H9 (cell line): ENCODE results near the gene TAC1. TPM values are rescaled to one million over a fixed set of nuclear protein-coding genes. Genes with fewer than 3 reads are reported as not detected.
"Not testable (repeated sequence)": the region's sequence is repeated elsewhere in the genome, so short reads cannot be mapped to it uniquely, and the experiment has no call there.

Experiments
- DNase-seq: peaks from one replicate; pipeline ENCODE4 v3.0.0-alpha.2; 2017
- H2AFZ ChIP-seq: one replicate; pipeline ENCODE4 v1.6.1; 2013; ENCODE audit warnings: mild to moderate bottlenecking, low read length, control low read depth, moderate library complexity
- H2AK5ac ChIP-seq: 2 replicates; pipeline ENCODE4 v1.6.1; 2013; ENCODE audit warnings: low read length, control low read depth, mixed read lengths; ENCODE audit not compliant: insufficient read length
- H2BK120ac ChIP-seq: one replicate; pipeline ENCODE4 v1.6.1; 2013; ENCODE audit warnings: low read depth, mild to moderate bottlenecking, low read length, control low read depth, inconsistent platforms; ENCODE audit not compliant: poor library complexity, severe bottlenecking
- H2BK12ac ChIP-seq: 2 replicates; pipeline ENCODE4 v1.6.1; 2013; ENCODE audit warnings: low read length, control low read depth, mixed read lengths, low read depth; ENCODE audit not compliant: insufficient read length
- H2BK15ac ChIP-seq: 2 replicates; pipeline ENCODE4 v1.6.1; 2013; ENCODE audit warnings: low read depth, low read length, control low read depth
- H2BK20ac ChIP-seq: one replicate; pipeline ENCODE4 v1.6.1; 2013; ENCODE audit warnings: low read depth, mild to moderate bottlenecking, low read length, control low read depth, inconsistent platforms; ENCODE audit not compliant: poor library complexity, severe bottlenecking
- H2BK5ac ChIP-seq: 2 replicates; pipeline ENCODE4 v1.6.1; 2013; ENCODE audit warnings: low read length, control low read depth, mixed read lengths; ENCODE audit not compliant: insufficient read length
- H3K14ac ChIP-seq: 2 replicates; pipeline ENCODE4 v1.6.1; 2013; ENCODE audit warnings: low read length, control low read depth; ENCODE audit not compliant: insufficient read depth
- H3K18ac ChIP-seq: 2 replicates; pipeline ENCODE4 v1.6.1; 2013; ENCODE audit warnings: low read depth, mild to moderate bottlenecking, mixed read lengths, low read length, control low read depth; ENCODE audit not compliant: insufficient read length
- H3K23ac ChIP-seq: 2 replicates; pipeline ENCODE4 v1.6.1; 2013; ENCODE audit warnings: low read length, control low read depth, mixed read lengths, low read depth; ENCODE audit not compliant: insufficient read length
- H3K23me2 ChIP-seq: 2 replicates; pipeline ENCODE4 v1.6.1; 2013; ENCODE audit warnings: low read depth, mild to moderate bottlenecking, mixed read lengths, low read length, control low read depth; ENCODE audit not compliant: insufficient read length, poor library complexity, severe bottlenecking
- H3K27ac ChIP-seq: 2 replicates; pipeline ENCODE4 v1.5.1; 2013; ENCODE audit warnings: low read length, control low read depth, mixed read lengths, low read depth; ENCODE audit not compliant: insufficient read length
- H3K27me3 ChIP-seq: 2 replicates; pipeline ENCODE4 v1.6.1; 2013; ENCODE audit warnings: low read length, control low read depth, inconsistent platforms; ENCODE audit not compliant: insufficient read depth
- H3K4ac ChIP-seq: 2 replicates; pipeline ENCODE4 v1.6.1; 2013; ENCODE audit warnings: low read depth, mild to moderate bottlenecking, control low read depth, inconsistent platforms, low read length, moderate library complexity
- H3K4me1 ChIP-seq: 2 replicates; pipeline ENCODE4 v1.6.1; 2013; ENCODE audit warnings: low read length, control low read depth, inconsistent platforms; ENCODE audit not compliant: insufficient read depth
- H3K4me2 ChIP-seq: 2 replicates; pipeline ENCODE4 v1.6.1; 2013; ENCODE audit warnings: low read length, control low read depth, mixed read lengths; ENCODE audit not compliant: insufficient read length, insufficient read depth
- H3K56ac ChIP-seq: 2 replicates; pipeline ENCODE4 v1.6.1; 2013; ENCODE audit warnings: low read depth, mild to moderate bottlenecking, mixed read lengths, low read length, control low read depth; ENCODE audit not compliant: insufficient read length
- H3K79me1 ChIP-seq: 2 replicates; pipeline ENCODE4 v1.6.1; 2013; ENCODE audit warnings: low read depth, mild to moderate bottlenecking, moderate library complexity, low read length, control low read depth, inconsistent platforms; ENCODE audit not compliant: insufficient read depth, poor library complexity, severe bottlenecking
- H3K79me2 ChIP-seq: 2 replicates; pipeline ENCODE4 v1.6.1; 2013; ENCODE audit warnings: low read length, control low read depth, inconsistent platforms; ENCODE audit not compliant: insufficient read depth
- H3K9ac ChIP-seq: 2 replicates; pipeline ENCODE4 v1.6.1; 2013; ENCODE audit warnings: low read length, control low read depth, mixed read lengths; ENCODE audit not compliant: insufficient read length; ENCODE audit errors: extremely low read depth
- H3K9me3 ChIP-seq: one replicate; pipeline ENCODE4 v1.6.1; 2013; ENCODE audit warnings: low read depth, low read length, inconsistent platforms; ENCODE audit not compliant: control insufficient read depth
- H3T11ph ChIP-seq: one replicate; pipeline ENCODE4 v1.6.1; 2013; ENCODE audit warnings: mild to moderate bottlenecking, low read length, control low read depth, inconsistent platforms
- H4K20me1 ChIP-seq: one replicate; pipeline ENCODE4 v1.6.1; 2013; ENCODE audit not compliant: control insufficient read depth, insufficient read length, insufficient read depth
- H4K5ac ChIP-seq: 2 replicates; pipeline ENCODE4 v1.6.1; 2013; ENCODE audit warnings: low read depth, mild to moderate bottlenecking, mixed read lengths, low read length, control low read depth; ENCODE audit not compliant: insufficient read length
- H4K8ac ChIP-seq: replicated peaks from 2 replicates; pipeline ENCODE4 v1.6.1; 2013; ENCODE audit warnings: low read length, control low read depth, mixed read lengths, low read depth; ENCODE audit not compliant: insufficient read length
- H4K91ac ChIP-seq: 2 replicates; pipeline ENCODE4 v1.6.1; 2013; ENCODE audit warnings: low read depth, mild to moderate bottlenecking, moderate library complexity, mixed read lengths, low read length, control low read depth; ENCODE audit not compliant: insufficient read length
- H3K27ac Mint-ChIP-seq, 3 experiments: 2 replicates in 2 of 3; 3 replicates in 1 of 3; pipeline ENCODE4 v1.8.0; 2020 to 2021; ENCODE audit warnings: mixed read lengths in 3 of 3, mild to moderate bottlenecking in 1 of 3, moderate library complexity in 1 of 3
- H3K27me3 Mint-ChIP-seq: 2 replicates; pipeline ENCODE4 v1.8.0; 2021; ENCODE audit warnings: low read depth, mild to moderate bottlenecking, moderate library complexity, mixed read lengths
- H3K36me3 Mint-ChIP-seq, 3 experiments: 2 replicates in 2 of 3; 3 replicates in 1 of 3; pipeline ENCODE4 v1.8.0; 2020 to 2021; ENCODE audit warnings: low read depth in 3 of 3, mixed read lengths in 3 of 3; ENCODE audit not compliant: insufficient read depth in 1 of 3
- H3K4me1 Mint-ChIP-seq, 2 experiments: 2 replicates each; pipeline ENCODE4 v1.8.0; 2020; ENCODE audit warnings: mixed read lengths in 2 of 2
- H3K4me3 Mint-ChIP-seq, 2 experiments: 2 replicates in 1 of 2; 3 replicates in 1 of 2; pipeline ENCODE4 v1.8.0; 2020 to 2021; ENCODE audit warnings: mild to moderate bottlenecking in 2 of 2, mixed read lengths in 2 of 2, moderate library complexity in 1 of 2
- H3K9me3 Mint-ChIP-seq, 2 experiments: 2 replicates in 1 of 2; 3 replicates in 1 of 2; pipeline ENCODE4 v1.8.0; 2020; ENCODE audit warnings: mild to moderate bottlenecking in 2 of 2, mixed read lengths in 2 of 2, moderate library complexity in 1 of 2
- WGBS: extraction: QIAGEN DNeasy Blood & Tissue Kit; methylation state at CpG from one replicate; pipeline ENCODE4 v1.1.7; 2013; ENCODE audit warnings: missing lambda C conversion rate, low lambda C conversion rate, mixed read lengths; ENCODE audit not compliant: insufficient read length; ENCODE audit errors: extremely low coverage; 5-methylcytosine and 5-hydroxymethylcytosine counted together
- total RNA-seq: library from RNA; stranded (reverse); gene quantifications from 2 replicates; pipeline ENCODE4 v1.2.1, GENCODE V29; 2021
- TF ChIP-seq, protein P1 (sequence below): fragments of 200-600 bp; sonication (generic); conservative IDR thresholded peaks from 3 replicates; pipeline ENCODE4 v1.8.0; 2021; ENCODE audit warnings: antibody characterized with exemption, mild to moderate bottlenecking

Gene TAC1
- total RNA-seq, 1 experiment from 2014 or later = 0.77 TPM

DNA sequence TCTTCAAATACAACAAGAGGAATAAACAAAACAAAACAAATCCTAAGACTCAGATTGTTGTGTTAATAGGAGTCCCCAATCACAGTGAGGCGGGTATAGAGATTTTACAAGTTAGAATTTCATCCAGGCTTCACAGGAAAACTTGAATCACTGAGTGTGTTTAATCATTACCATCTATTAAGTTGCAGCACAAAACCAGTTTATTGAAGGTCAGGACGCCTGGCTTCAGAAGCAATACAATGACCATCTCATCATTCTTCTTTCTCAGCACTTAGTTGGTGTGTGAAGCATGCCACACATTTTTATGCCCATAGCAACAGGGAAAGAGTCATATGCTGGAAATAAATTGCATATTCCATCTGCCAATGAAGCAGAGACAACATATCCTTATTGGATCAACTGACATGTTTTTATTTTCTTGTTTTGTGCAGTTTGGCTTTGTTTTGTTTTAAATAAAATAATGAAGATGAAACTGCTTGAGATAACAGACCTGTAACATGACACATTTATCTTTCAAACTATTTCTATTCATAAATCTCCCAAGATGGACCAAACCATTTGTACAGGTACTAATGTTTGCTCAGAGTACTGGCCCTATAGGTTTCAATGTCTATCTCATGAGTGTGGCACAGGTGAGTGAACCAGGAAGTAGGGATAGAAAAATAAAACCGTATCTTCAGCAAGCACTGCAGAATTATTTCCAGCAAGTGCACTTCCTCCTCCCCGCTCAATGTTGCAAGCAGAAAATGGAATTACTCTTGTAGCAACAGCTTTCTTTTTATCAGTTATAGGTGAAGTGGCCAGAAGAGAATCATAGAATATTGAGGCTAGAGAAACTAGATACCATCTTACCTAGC, 40.4 kb downstream of the TAC1 start:
- Mint-ChIP-seq H3K4me1 (peaks cover 0 to 3% of the 10 kb centered on the region in 2 experiments; a peak in 1 of 4 replicates), H3K36me3 (no peaks in the 10 kb centered on the region), H3K27ac (no peak overlapping the region), H3K4me3 (no peak overlapping the region), H3K9me3 (no peaks in the 10 kb centered on the region; a peak in 1 of 5 replicates), H3K27me3 (peaks cover 2% of the 10 kb centered on the region; the same call in 1 of the 2 replicates)
- H2BK120ac ChIP-seq = no peak overlapping the region
- no peak overlapping the region for H2BK5ac ChIP-seq
- no peaks in the 10 kb centered on the region for H3K27me3 ChIP-seq
- no peak overlapping the region for H3K18ac ChIP-seq
- no peak overlapping the region for H4K8ac ChIP-seq
- no peak overlapping the region for H3K4me2 ChIP-seq
- H4K91ac ChIP-seq = no peak overlapping the region
- H2AFZ ChIP-seq = no peak overlapping the region
- no peak overlapping the region for H3T11ph ChIP-seq
- no peaks in the 10 kb centered on the region for H3K23me2 ChIP-seq
- H3K14ac ChIP-seq = no peak overlapping the region
- no CpG with 5 or more reads among the region's 4 CpGs for WGBS
- H4K5ac ChIP-seq = no peak overlapping the region
- no peak overlapping the region for H2BK20ac ChIP-seq
- H2BK12ac ChIP-seq = no peak overlapping the region
- no peak for DNase-seq
- no peak overlapping the region for H3K4ac ChIP-seq
- H3K9me3 ChIP-seq = no peaks in the 10 kb centered on the region
- H2AK5ac ChIP-seq = no peak overlapping the region
- TF ChIP-seq, protein P1, sequence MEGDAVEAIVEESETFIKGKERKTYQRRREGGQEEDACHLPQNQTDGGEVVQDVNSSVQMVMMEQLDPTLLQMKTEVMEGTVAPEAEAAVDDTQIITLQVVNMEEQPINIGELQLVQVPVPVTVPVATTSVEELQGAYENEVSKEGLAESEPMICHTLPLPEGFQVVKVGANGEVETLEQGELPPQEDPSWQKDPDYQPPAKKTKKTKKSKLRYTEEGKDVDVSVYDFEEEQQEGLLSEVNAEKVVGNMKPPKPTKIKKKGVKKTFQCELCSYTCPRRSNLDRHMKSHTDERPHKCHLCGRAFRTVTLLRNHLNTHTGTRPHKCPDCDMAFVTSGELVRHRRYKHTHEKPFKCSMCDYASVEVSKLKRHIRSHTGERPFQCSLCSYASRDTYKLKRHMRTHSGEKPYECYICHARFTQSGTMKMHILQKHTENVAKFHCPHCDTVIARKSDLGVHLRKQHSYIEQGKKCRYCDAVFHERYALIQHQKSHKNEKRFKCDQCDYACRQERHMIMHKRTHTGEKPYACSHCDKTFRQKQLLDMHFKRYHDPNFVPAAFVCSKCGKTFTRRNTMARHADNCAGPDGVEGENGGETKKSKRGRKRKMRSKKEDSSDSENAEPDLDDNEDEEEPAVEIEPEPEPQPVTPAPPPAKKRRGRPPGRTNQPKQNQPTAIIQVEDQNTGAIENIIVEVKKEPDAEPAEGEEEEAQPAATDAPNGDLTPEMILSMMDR = no peak
- no peaks in the 10 kb centered on the region for H4K20me1 ChIP-seq
- no peak overlapping the region for H3K27ac ChIP-seq
- no peaks in the 10 kb centered on the region for H3K79me1 ChIP-seq
- H3K56ac ChIP-seq = no peak overlapping the region
- no peaks in the 10 kb centered on the region for H3K4me1 ChIP-seq
- H3K9ac ChIP-seq = no peak overlapping the region
- no peak overlapping the region for H2BK15ac ChIP-seq
- H3K23ac ChIP-seq = no peak overlapping the region
- no peaks in the 10 kb centered on the region for H3K79me2 ChIP-seq

DNA sequence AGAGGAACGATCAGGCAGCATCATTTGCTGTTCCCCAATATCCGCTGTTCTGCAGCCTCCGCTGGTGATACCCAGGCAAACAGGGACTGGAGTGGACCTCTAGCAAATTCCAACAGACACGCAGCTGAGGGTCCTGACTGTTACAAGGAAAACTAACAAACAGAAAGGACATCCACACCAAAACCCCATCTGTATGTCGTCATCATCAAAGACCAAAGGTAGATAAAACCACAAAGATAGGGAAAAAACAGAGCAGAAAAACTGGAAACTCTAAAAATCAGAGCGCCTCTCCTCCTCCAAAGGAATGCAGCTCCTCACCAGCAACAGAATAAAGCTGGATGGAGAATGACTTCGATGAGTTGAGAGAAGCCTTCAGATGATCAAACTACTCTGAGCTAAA, 54.5 kb downstream of the TAC1 start:
- peaks cover 29 to 38% of the 10 kb centered on the region in 2 experiments for H3K9me3 Mint-ChIP-seq
- not testable (repeated sequence) for H2BK5ac ChIP-seq, H3K27me3 Mint-ChIP-seq, H3K23ac ChIP-seq, H4K8ac ChIP-seq, H3T11ph ChIP-seq, H2BK20ac ChIP-seq, H3K9ac ChIP-seq, H3K79me1 ChIP-seq, H3K18ac ChIP-seq, H3K27ac ChIP-seq, H3K23me2 ChIP-seq, H3K79me2 ChIP-seq, H2AFZ ChIP-seq, H2BK12ac ChIP-seq, H4K20me1 ChIP-seq, H3K14ac ChIP-seq, H4K5ac ChIP-seq, H3K4me2 ChIP-seq, H3K4ac ChIP-seq, H3K4me1 Mint-ChIP-seq, H2BK15ac ChIP-seq, H2BK120ac ChIP-seq, H3K4me3 Mint-ChIP-seq, H2AK5ac ChIP-seq, DNase-seq, H3K9me3 ChIP-seq, H3K4me1 ChIP-seq, H3K27ac Mint-ChIP-seq, H3K56ac ChIP-seq, H3K27me3 ChIP-seq, H4K91ac ChIP-seq
- H3K36me3 Mint-ChIP-seq = peaks cover 4 to 20% (median 7%) of the 10 kb centered on the region in 3 experiments; a peak in 6 of 7 replicates
- WGBS = no CpG with 5 or more reads among the region's 7 CpGs
